HL-60 (cell line): ENCODE data around the gene FAM120AOS.

Experiments used
- DNase-seq, 2 experiments: peaks; one replicate each; pipeline ENCODE4 v3.0.0-alpha.2; 2010 to 2020; ENCODE audit warnings: low read depth in 1 of 2, low spot score in 1 of 2
- H3K27ac ChIP-seq: fragments of 250-450 bp; sonication (Bioruptor Pico); replicated peaks from 2 replicates; pipeline ENCODE4 v1.5.1; 2020; ENCODE audit warnings: mild to moderate bottlenecking, moderate library complexity
- H3K27me3 ChIP-seq: fragments of 250-450 bp; sonication (Bioruptor Pico); 2 replicates; pipeline ENCODE4 v1.5.1; 2021; ENCODE audit warnings: mild to moderate bottlenecking, moderate library complexity; ENCODE audit not compliant: insufficient read depth, poor library complexity, severe bottlenecking
- H3K4me3 ChIP-seq: replicated peaks from 2 replicates; pipeline ENCODE4 v1.5.1; 2011; ENCODE audit warnings: mild to moderate bottlenecking, control low read depth, low read length; ENCODE audit not compliant: insufficient read depth
- CTCF ChIP-seq: IDR thresholded peaks from one replicate; pipeline ENCODE4 v1.5.1; 2011; ENCODE audit warnings: low read length, control low read depth, inconsistent platforms; ENCODE audit not compliant: insufficient read depth
- GABPA ChIP-seq: IDR thresholded peaks from 2 replicates; pipeline ENCODE4 v1.6.1; 2012; ENCODE audit warnings: low read depth
- POLR2AphosphoS5 ChIP-seq: IDR thresholded peaks from 2 replicates; pipeline ENCODE4 v1.6.1; 2012; ENCODE audit warnings: low read depth
- REST ChIP-seq: IDR thresholded peaks from 2 replicates; pipeline ENCODE4 v1.6.1; 2012; ENCODE audit warnings: low read depth; ENCODE audit not compliant: insufficient replicate concordance
- SPI1 ChIP-seq: IDR thresholded peaks from 2 replicates; pipeline ENCODE4 v1.6.1; 2012; ENCODE audit warnings: low read depth, mild to moderate bottlenecking, borderline replicate concordance

FAM120AOS gene

GRCh38 chr9:93457006-93457405, 3.6 kb upstream of the FAM120AOS start:
- no peak for DNase-seq
- no peak overlapping the region for H3K4me3 ChIP-seq
- no peaks in the 10 kb centered on the region for H3K27me3 ChIP-seq
- H3K27ac ChIP-seq: no peak overlapping the region; the same call in 1 of the 2 replicates
- TF ChIP-seq REST: no peak
- TF ChIP-seq GABPA: no peak
- TF ChIP-seq CTCF: no peak
- no peak for TF ChIP-seq SPI1
- TF ChIP-seq POLR2AphosphoS5: no peak

DNA sequence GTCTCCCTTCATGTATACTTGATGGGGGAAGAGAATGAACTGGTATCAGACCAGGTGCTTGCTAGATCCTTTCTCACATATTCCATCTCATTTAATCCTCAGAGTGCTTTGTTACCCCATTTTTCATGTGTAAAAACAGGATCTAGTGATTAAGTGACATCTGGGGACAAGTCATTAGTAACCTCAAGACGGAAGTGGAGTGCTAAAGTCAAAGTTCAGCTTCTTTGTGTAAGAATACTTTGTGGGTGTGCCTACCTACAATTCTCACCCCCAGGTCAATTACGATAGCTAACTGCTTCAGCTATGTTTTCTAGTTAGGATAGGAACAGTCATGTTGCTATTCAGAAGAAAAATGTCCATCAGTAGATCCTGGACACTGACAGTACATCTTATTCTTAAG, 3.1 kb upstream of the FAM120AOS start:
- DNase-seq: peak; percentile 52 to 57
- Histone ChIP-seq H3K27ac (no peak overlapping the region; the same call in 1 of the 2 replicates), H3K4me3 (no peak overlapping the region), H3K27me3 (no peaks in the 10 kb centered on the region)
- peak; percentile 67; the same call in 1 of the 2 replicates for TF ChIP-seq SPI1
- TF ChIP-seq POLR2AphosphoS5: no peak

DNA sequence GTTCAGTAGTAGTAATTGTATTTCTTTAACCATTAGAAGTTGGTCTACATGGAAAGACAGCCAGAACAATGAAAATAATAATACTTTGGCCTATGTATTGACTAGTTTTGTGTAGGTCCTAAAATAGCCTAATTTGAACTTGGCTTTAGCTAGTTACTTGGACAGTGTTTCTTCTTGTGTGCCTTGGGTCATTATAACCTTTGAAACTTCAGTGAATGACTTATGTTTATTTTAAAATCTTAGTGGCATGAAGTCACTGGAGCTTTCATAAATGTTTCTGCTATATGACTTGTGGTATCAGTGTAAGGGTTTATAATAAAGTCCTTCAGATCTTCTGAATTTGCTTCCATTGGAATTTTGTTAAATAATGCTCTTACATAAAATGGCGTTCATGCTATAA, 2.6 kb upstream of the FAM120AOS start:
- H3K27me3 ChIP-seq: no peaks in the 10 kb centered on the region
- no peak overlapping the region for H3K4me3 ChIP-seq
- DNase-seq: no peak
- H3K27ac ChIP-seq: no peak overlapping the region; the same call in 1 of the 2 replicates
- TF ChIP-seq POLR2AphosphoS5: no peak

- Histone ChIP-seq H3K27me3 (no peaks in the 10 kb centered on the region), H3K4me3 (peak overlapping the region; percentile 81), H3K27ac (peak overlapping the region; percentile 85)
- no peak for DNase-seq
- no peak for TF ChIP-seq CTCF
- no peak for TF ChIP-seq GABPA
- TF ChIP-seq REST: no peak
- TF ChIP-seq SPI1: no peak
- TF ChIP-seq POLR2AphosphoS5: no peak
Measured at GRCh38 chr9:93452710-93453046, 703 bp downstream of the FAM120AOS start.

DNA sequence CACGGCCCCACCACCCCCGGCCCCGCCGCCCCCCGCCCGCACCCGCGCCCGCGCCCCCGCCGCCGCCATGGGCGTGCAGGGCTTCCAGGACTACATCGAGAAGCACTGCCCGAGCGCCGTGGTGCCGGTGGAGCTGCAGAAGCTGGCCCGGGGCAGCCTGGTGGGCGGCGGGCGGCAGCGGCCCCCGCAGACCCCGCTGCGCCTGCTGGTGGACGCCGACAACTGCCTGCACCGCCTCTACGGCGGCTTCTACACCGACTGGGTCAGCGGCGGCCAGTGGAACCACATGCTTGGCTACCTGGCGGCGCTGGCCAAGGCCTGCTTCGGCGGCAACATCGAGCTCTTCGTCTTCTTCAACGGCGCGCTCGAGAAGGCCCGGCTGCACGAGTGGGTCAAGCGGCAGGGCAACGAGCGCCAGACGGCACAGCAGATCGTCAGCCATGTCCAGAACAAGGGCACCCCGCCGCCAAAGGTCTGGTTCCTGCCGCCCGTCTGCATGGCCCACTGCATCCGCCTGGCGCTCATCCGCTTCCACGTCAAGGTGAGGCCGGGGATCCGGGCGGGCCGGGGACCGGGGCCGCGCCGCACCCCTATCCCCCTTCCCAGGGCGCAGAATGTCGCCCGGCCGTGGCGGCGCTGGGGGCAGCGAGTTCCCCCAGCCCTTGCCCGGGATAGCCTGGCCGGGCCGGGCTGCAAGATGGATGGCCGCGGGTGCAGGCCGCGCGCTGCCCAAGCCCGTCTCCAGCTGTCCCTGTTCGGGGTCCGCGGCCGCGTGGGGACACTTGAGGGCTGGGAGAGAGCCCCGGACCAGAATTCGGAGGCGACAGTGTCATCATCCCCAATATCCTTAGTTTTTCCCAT, 1.3 kb downstream of the FAM120AOS start:
- DNase-seq: peak; percentile 19 to 28
- Histone ChIP-seq H3K27ac (peak overlapping the region; percentile 85), H3K4me3 (peak overlapping the region; percentile 81), H3K27me3 (no peaks in the 10 kb centered on the region)
- TF ChIP-seq SPI1 (no peak), POLR2AphosphoS5 (0 out of 2 replicates have a peak, but pooled peaks have one; percentile 34), GABPA (no peak)
